VCaP (cell line): ENCODE results near the gene MLXIP.

Experiments used
- H3K27ac ChIP-seq: fragments of 450-650 bp; 2 replicates; pipeline ENCODE4 v1.5.1; 2017
- CTCF ChIP-seq: fragments of 450-650 bp; conservative IDR thresholded peaks from 2 replicates; pipeline ENCODE4 v1.5.1; 2017; ENCODE audit warnings: mild to moderate bottlenecking, moderate library complexity

The MLXIP gene

GRCh38 chr12:122078141-122079032 lies at the start of gene MLXIP:
MLXIP (plus strand) TSS chr12:122078756; CDS start chr12:122078854, 98 bp downstream.
- no peak for TF ChIP-seq CTCF
- H3K27ac ChIP-seq: peak within 1 kb of the TSS; percentile 94

- H3K27ac ChIP-seq: no peak overlapping the region
Observed at GRCh38 chr12:122028905-122029560, 49.5 kb upstream of the MLXIP start.

DNA sequence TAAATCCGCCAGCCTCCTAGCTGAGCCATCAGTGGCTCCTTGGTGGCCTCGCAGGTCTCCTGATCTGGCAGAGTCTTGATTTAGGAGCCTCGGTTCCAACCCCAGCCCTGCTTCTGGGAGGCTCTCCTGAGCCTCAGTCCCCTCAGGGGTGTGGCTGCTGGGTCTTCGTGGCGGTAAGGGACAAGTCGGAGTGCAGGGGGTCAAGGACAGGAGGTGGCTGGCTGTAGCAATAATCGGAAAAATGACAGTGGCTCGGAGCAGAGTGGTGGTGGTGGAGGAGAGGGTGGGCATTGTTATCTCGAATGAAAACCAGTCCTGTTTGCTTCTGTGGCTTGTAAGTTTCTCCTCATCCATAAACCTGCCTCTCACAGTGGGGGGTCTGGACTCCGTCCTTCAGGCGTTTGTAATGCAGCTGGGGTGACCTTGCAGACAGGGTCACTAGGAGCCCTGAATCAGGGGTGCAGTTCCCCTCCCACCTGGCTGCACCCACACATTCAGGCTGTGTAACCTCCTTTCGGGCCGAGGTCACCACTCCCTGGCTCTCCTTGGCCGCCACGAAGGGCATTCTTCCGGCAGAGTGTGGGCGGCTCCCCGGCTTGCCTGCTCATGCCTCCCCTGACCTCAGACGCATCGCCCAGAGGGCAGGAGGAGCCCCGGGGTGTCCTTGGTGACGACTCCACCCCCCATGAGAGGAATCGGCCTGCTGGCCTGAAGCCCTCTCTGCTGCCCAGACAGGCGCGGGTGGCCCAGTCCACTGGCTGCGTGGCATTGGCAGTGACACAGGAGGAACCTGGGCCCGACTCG lies 48.7 kb upstream of the MLXIP start:
- no peak overlapping the region for H3K27ac ChIP-seq
- TF ChIP-seq CTCF: no peak

More at GRCh38 chr12:122028905-122029560, 49.5 kb upstream of the MLXIP start:
- no peak for TF ChIP-seq CTCF

- no peak for TF ChIP-seq CTCF
- no peak overlapping the region for H3K27ac ChIP-seq
Observed at GRCh38 chr12:122030424-122031035, 48.0 kb upstream of the MLXIP start.

GRCh38 chr12:122031342-122032216 lies 47.0 kb upstream of the MLXIP start:
- no peak overlapping the region for H3K27ac ChIP-seq
- TF ChIP-seq CTCF: peak; percentile 80

- no peak for TF ChIP-seq CTCF
- H3K27ac ChIP-seq: no peak overlapping the region
Observed at GRCh38 chr12:122032580-122032979, 46.0 kb upstream of the MLXIP start.
